Muscle of leg (tissue), 11 donors: ENCODE measurements around the gene KNDC1. TPM values are rescaled to one million over a fixed set of nuclear protein-coding genes. Genes with fewer than 3 reads are reported as not detected.
"Not testable (repeated sequence)": the region's sequence is repeated elsewhere in the genome, so short reads cannot be mapped to it uniquely, and the experiment has no call there.

ENCODE experiments used
- DNase-seq: peaks from one replicate; pipeline ENCODE4 v3.0.0; 2013
- H3K27ac ChIP-seq: one replicate; pipeline ENCODE4 v1.5.1; 2013; ENCODE audit warnings: mild to moderate bottlenecking, low read length, control low read depth
- H3K27me3 ChIP-seq: one replicate; pipeline ENCODE4 v1.6.1; 2013; ENCODE audit warnings: low read length; ENCODE audit not compliant: control insufficient read depth, insufficient read depth
- H3K36me3 ChIP-seq: one replicate; pipeline ENCODE4 v1.6.1; 2013; ENCODE audit warnings: low read length; ENCODE audit not compliant: control insufficient read depth, insufficient read depth
- H3K4me1 ChIP-seq: one replicate; pipeline ENCODE4 v1.6.1; 2013; ENCODE audit warnings: low read length; ENCODE audit not compliant: control insufficient read depth, insufficient read depth
- H3K4me3 ChIP-seq: one replicate; pipeline ENCODE4 v1.5.1; 2013; ENCODE audit warnings: low read length, control low read depth
- H3K9me3 ChIP-seq: replicated peaks from 2 replicates; pipeline ENCODE4 v1.6.1; 2013; ENCODE audit warnings: low read depth, low read length; ENCODE audit not compliant: control insufficient read depth
- WGBS: methylation state at CpG from one replicate; pipeline ENCODE4 v1.1.5; 2013; ENCODE audit warnings: missing lambda C conversion rate; ENCODE audit not compliant: insufficient coverage; 5-methylcytosine and 5-hydroxymethylcytosine counted together
- polyA plus RNA-seq, 8 donors: library from polyadenylated mRNA; unstranded; fragments of 120-200 nt; gene quantifications; one replicate each; pipeline versions ENCODE4 v1.2.1 to v1.2.3, GENCODE V29; 2013; ENCODE audit warnings: inconsistent platforms in 1 of 8, low replicate concordance in 1 of 8; ENCODE audit not compliant: insufficient read length in 8 of 8, insufficient read depth in 1 of 8
- total RNA-seq: library from RNA; stranded (reverse); fragments of 120-200 nt; gene quantifications from one replicate; pipeline ENCODE4 v1.2.4, GENCODE V29; 2013

KNDC1 gene
- total and polyA plus RNA-seq, 9 donors, result 1.5 to 9.8 (median 4.4) TPM

DNA sequence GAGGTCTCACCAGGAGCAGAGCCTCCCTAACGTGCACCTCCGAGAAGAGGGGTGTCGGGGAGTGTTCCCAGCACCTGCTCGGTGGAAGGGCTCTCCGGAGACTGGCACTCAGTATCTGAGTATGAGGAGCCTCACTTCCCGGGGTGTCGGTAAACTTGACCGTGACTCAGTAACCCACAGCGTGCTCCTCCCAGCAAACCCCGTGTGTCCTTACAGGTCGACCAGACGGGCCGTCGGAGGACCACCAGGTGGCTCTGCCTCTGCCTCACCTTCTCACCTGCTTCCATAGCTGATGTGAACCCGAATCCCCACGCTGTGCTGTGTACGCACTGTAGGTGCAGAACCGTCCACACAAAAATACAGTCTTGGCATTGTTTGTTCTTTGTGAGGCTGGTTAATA lies 29.0 kb upstream of the KNDC1 start:
- no peaks in the 10 kb centered on the region for H3K36me3 ChIP-seq
- no peak for DNase-seq
- H3K9me3 ChIP-seq, result no peaks in the 10 kb centered on the region
- H3K4me3 ChIP-seq, result no peak overlapping the region
- WGBS, result 73% methylated on average over 16 of the region's 18 CpGs
- H3K4me1 ChIP-seq, result no peaks in the 10 kb centered on the region
- no peaks in the 10 kb centered on the region for H3K27me3 ChIP-seq
- H3K27ac ChIP-seq, result no peak overlapping the region

DNA sequence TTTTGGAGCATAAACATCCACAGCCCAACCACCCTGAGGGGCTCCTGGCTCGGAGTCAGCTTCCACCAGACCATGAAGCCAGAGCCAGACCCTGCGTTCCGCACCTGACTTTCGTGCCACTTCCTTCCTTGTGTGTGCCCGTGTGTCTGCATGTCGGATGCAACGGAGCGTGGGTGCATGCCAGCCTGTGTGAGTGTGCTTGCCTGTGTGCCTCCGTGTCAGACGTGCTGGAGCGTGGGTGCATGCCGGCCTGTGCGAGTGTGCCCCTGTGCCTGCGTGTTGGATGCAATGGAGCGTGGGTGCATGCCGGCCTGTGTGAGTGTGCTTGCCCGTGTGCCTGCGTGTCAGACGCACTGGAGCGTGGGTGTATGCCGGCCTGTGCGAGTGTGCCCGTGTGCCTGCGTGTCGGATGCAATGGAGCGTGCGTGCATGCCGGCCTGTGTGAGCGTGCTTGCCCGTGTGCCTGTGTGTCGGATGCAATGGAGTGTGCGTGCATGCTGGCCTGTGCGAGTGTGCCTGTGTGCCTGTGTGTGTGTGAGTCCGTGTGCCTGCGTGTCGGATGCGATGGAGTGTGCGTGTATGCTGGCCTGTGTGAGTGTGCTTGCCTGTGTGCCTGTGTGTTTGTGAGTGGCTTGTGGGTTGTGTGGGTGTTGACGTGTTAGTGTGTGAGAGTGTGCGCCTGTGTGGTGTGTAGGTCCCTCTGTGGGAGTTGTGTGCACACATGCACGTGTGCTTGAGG lies 28.1 kb upstream of the KNDC1 start:
- no peak overlapping the region for H3K27ac ChIP-seq
- H3K4me1 ChIP-seq, result no peaks in the 10 kb centered on the region
- no peaks in the 10 kb centered on the region for H3K9me3 ChIP-seq
- WGBS, result 83% methylated on average over 40 of the region's 41 CpGs
- no peaks in the 10 kb centered on the region for H3K36me3 ChIP-seq
- H3K27me3 ChIP-seq, result no peaks in the 10 kb centered on the region
- no peak overlapping the region for H3K4me3 ChIP-seq
- DNase-seq, result no peak

DNA sequence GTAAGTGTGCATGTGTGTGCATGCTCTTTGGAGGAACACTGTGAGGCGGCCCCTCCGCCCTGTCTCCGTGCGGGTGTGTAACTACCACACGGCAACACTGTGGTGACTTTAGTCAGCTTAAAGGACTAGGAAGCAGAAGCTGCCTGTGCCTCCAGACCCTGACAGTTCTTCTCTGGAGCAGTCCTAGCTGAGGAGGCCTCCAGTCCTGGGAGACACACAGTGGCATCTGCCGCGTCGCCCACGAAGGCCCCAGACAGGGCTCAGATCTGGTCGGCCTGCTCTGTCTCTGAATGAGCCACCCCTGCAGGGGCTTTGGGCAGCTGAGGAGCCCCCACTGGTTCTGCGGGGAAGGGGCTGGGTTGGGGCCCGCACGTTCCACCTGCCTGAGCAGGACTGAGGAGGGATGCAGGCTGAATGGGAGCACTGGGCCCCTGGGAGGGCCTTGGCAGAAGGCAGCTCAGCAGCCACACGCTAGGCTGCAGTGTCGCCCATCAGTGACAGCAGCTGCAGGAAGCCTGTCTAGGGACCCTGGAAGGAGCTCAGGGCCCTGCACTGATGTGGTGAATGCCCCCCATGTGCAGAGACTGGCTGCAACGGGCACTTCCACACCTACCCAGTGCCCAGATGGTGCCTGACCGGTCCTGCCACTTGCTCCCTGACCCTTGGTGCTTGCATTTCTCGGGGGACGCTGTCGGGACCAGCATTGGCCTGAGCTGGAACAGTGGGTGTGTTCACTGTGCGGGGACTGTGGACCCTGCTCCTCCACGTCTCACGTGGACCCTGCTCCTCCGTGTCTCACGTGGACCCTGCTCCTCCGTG lies 27.3 kb upstream of the KNDC1 start:
- Histone ChIP-seq H3K4me3 (no peak overlapping the region), H3K4me1 (no peaks in the 10 kb centered on the region), H3K27me3 (no peaks in the 10 kb centered on the region), H3K9me3 (no peaks in the 10 kb centered on the region), H3K36me3 (no peaks in the 10 kb centered on the region), H3K27ac (no peak overlapping the region)
- WGBS, result 79% methylated on average over 25 of the region's 26 CpGs
- DNase-seq, result no peak

DNA sequence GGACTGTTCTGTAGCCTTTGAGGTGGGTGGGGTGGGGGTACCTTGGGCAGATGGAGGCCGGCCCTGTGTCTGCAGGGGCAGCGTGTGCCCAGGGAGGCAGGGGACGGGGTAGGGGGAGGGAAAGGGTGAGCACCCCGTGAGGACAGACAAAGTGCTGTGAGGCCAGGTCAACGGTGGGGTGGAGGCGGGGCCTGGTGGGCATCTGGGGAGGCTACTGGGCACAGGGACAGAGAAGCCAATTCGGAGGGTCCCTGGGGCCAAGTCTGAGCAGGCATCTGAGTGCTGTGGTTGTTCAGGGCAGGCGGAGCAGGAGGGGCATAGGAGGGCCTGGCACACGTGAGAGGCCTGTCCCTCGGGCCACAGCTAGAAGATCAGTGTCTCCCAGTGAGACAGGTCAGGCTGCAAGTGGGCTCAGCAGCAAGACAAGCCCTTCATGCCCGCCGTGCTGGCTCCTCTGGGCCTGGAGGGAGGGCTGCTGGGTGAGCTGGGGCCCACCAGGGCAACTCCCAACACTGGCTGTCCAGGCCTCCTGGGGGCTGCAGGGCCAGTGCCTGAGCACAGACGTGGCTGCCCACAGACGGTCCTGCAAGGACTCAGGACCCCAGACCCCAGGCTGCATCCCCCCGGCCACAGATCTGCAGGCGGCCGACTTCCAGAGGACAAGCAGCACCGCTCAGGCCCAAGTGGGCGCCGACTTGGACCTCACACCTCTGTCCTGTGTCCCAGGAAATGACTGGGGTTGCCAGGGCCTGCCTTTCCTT lies 26.4 kb upstream of the KNDC1 start:
- Histone ChIP-seq H3K27me3 (no peaks in the 10 kb centered on the region), H3K4me1 (no peaks in the 10 kb centered on the region), H3K9me3 (no peaks in the 10 kb centered on the region), H3K27ac (no peak overlapping the region), H3K4me3 (no peak overlapping the region), H3K36me3 (no peaks in the 10 kb centered on the region)
- WGBS, result 79% methylated on average over 19 of the region's 20 CpGs
- DNase-seq, result no peak

DNA sequence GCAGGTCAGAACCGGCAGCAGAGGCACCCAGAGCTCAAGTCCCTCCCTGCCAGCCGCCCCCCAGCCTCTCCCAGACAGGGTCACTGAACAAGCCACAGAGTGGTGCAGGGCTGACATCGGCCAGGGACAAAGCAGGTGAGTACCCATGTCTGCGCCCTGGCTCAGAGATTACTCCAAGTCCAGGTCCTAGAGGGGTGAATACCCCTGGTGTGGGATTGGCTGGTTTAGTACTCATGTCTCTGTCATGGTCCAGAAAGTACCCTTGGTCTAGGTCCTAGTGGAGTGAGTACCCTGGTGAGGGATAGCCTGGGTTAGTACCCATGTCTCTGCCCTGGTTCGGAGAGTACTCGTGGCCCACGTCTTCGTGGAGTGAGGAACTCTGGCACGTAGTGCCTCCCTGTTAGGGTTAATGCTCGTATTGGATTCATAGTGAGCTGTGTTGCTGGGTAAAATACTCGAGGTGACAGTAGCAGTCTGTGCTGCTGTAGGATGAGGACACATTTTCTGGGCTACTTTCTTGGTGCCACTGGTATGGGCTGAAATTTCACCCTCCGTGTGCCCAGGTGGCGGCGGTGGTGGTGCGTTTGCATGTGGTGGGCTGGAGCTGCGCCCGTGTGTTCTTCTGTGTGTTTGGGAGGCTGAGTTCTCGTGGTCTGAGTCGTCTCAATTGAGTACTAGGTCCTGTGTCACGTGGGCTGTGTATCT lies 25.5 kb upstream of the KNDC1 start:
- Histone ChIP-seq H3K9me3 (no peaks in the 10 kb centered on the region), H3K4me1 (no peaks in the 10 kb centered on the region), H3K4me3 (no peak overlapping the region), H3K27ac (no peak overlapping the region), H3K36me3 (no peaks in the 10 kb centered on the region), H3K27me3 (peaks cover 1% of the 10 kb centered on the region)
- WGBS, result 62% methylated on average over 19 of the region's 20 CpGs
- DNase-seq, result no peak

DNA sequence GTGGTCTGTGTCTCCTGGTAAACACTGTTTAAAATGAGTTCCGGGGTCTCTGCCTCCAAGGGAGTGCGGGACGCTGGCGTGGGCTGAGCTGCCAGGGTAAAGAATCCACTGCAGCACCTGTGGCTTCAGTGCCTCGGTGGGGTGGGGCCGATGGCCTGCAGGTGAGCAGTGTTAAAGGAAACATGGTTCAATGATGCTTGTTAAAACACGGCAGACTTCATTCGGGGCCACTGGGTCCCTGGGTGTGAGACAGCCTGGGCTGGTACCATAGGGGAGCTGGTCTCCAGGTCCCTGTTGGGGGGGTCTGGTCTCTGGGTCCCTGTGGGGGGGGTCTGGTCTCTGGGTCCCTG lies 24.9 kb upstream of the KNDC1 start:
- H3K27me3 ChIP-seq, result peaks cover 4% of the 10 kb centered on the region
- no peaks in the 10 kb centered on the region for H3K36me3 ChIP-seq
- no peaks in the 10 kb centered on the region for H3K9me3 ChIP-seq
- no peaks in the 10 kb centered on the region for H3K4me1 ChIP-seq
- H3K4me3 ChIP-seq, result no peak overlapping the region
- 82% methylated on average over 6 of the region's 8 CpGs for WGBS
- no peak overlapping the region for H3K27ac ChIP-seq
- DNase-seq, result no peak

DNA sequence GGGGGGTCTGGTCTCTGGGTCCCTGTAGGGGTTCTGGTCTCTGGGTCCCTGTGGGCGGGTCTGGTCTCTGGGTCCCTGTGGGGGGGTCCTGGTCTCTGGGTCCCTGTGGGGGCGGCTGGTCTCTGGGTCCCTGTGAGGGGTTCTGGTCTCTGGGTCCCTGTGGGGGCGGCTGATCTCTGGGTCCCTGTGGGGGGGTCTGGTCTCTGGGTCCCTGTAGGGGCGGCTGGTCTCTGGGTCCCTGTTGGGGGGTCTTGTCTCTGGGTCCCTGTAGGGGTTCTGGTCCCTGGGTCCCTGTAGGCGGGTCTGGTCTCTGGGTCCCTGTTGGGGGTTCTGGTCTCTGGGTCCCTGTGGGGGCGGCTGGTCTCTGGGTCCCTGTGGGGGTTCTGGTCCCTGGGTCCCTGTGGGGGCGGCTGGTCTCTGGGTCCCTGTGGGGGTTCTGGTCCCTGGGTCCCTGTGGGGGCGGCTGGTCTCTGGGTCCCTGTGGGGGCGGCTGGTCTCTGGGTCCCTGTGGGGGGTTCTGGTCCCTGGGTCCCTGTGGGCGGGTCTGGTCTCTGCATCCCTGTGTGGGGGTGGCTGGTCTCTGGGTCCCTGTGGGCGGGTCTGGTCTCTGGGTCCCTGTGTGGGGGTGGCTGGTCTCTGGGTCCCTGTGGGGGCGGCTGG lies 22.4 kb upstream of the KNDC1 start:
- peaks cover 16% of the 10 kb centered on the region for H3K27me3 ChIP-seq
- not testable (repeated sequence) for DNase-seq, H3K27ac ChIP-seq, H3K36me3 ChIP-seq, H3K4me1 ChIP-seq, H3K4me3 ChIP-seq, H3K9me3 ChIP-seq
- WGBS, result no CpG with 5 or more reads among the region's 12 CpGs

DNA sequence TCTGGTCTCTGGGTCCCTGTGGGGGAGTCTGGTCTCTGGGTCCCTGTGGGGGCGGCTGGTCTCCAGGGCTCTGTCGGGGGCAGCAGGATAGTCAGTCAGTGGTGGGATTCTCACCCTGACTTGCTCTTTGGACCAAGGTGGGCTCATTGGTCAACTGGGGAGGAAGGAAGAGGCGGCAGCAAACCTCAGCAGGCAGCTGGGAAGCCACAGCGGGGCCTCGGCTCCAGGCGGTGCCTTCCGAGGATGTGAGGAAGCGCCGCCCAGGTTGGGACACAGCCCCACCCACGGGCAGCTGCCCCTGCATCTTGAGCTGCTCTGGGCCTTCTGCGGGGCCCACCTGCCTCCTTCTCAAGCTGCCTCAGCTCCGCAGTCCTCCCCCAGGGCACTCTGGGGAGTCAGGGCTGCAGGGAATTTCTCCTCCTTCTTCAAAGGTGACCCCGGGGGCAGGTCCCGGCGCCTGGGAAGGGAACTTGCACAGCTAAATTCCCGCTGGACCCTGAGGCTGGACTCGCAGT lies 20.4 kb upstream of the KNDC1 start:
- peaks cover 21% of the 10 kb centered on the region for H3K27me3 ChIP-seq
- H3K4me1 ChIP-seq, result peaks cover 5% of the 10 kb centered on the region
- H3K36me3 ChIP-seq, result no peaks in the 10 kb centered on the region
- WGBS, result 46% methylated on average over 12 of the region's 17 CpGs
- H3K9me3 ChIP-seq, result no peaks in the 10 kb centered on the region
- no peak overlapping the region for H3K27ac ChIP-seq
- no peak for DNase-seq
- H3K4me3 ChIP-seq, result no peak overlapping the region

DNA sequence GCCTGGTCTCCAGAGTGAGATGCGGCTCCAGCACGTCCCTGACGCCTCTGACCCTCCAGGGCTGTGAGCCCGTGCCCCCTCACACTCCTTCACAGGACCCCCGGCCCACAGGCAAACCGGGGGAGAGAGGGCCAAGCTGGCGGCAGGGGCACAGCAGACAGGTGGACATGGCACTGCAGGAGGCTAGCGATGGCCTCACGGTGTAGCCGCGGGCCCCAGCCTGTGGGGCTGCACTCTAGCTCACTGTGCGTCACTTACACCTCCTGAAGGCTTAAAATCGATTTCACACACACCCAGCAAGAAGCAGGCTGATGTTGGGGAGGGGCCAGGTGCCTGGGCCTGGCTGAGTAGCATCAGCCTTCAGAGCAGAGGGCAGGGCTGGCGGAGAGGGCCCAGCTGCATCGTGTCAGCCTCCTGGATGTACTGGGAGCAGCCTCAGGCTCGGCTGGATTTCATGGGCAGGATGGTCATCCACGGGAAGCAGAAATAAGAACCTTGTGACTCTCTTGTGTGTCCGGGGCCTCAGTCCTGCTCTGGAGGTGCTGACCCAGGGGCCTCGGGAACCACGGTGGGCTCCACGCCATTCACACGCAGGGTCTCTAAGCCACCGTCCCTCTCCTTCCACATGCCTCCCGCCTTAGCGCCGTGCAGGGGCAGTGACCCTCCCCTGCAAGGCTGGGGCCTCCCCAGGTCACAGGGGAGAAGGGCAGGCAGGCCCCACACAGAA lies 19.4 kb upstream of the KNDC1 start:
- peaks cover 5% of the 10 kb centered on the region for H3K4me1 ChIP-seq
- DNase-seq, result no peak
- H3K27ac ChIP-seq, result no peak overlapping the region
- H3K36me3 ChIP-seq, result no peaks in the 10 kb centered on the region
- no peaks in the 10 kb centered on the region for H3K9me3 ChIP-seq
- no peak overlapping the region for H3K4me3 ChIP-seq
- H3K27me3 ChIP-seq, result peaks cover 26% of the 10 kb centered on the region
- WGBS, result 47% methylated on average over 19 of the region's 26 CpGs
